Measurements from ENCODE around the gene GABRB1. TPM values are rescaled to one million over a fixed set of nuclear protein-coding genes. Genes with fewer than 3 reads are reported as not detected.

Gene GABRB1
- total RNA-seq, 1 donor from 2014 or later, result not detected

DNA sequence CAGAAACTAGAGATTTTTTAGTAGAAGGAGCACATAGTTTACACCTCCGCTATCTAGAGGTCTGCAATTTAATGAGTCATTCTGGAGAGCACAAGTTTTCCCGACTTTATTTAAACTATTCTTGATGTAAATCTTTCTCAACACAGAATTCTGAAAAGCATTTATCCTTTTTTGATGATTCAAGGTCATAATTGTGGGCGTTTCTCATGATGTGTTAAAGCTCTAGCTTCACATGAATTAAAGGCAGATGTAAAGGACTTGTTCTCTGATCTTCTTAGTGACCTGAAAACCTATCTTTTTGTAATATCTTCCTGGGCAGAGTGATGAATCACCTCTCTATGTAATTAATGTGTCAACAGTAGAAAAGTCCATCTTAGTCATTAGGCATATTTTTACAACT, 303.3 kb downstream of the GABRB1 start:
- Mint-ChIP-seq H3K36me3 (ENCODE audit: low read depth) (no peaks in the 10 kb centered on the region), H3K4me3 (no peak overlapping the region), H3K4me1 (no peaks in the 10 kb centered on the region), H3K27me3 (peaks cover 7% of the 10 kb centered on the region), H3K9me3 (no peaks in the 10 kb centered on the region), H3K27ac (no peak overlapping the region)
- intact Hi-C loops (cut with micrococcal nuclease), result no loop called here
- CTCF ChIA-PET, result no interaction called here
- TF ChIP-seq CTCF (IDR thresholded peaks at IDR 0.05), result no peak
- no peak for ATAC-seq (ENCODE audit: low read depth)
- POLR2A ChIA-PET, result no interaction called here
- no peak for DNase-seq

DNA sequence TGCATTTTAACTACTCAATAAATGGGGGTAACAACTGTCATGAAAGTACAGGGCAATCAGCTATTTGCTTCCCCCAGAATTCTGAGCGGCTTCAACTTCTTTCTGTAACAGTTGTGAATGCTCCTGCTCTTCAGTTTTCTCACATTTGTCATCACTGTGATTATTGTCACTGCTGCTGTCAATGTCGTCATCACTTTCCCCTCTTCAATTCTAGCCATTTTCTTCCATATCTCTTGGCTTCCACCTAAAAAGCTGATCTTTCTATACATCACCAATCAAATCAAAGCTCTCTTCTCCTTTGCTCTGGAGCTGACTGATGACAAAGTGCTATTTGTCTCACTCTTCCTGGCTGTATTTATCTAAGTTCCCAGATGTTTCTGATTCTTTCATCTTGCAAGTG, 306.5 kb downstream of the GABRB1 start:
- H3K9me3 Mint-ChIP-seq, result no peaks in the 10 kb centered on the region
- DNase-seq (no peak), ATAC-seq (ENCODE audit: low read depth) (no peak)
- peaks cover 9% of the 10 kb centered on the region for H3K27me3 Mint-ChIP-seq
- no peaks in the 10 kb centered on the region for H3K36me3 Mint-ChIP-seq (ENCODE audit: low read depth)
- no peak for TF ChIP-seq CTCF (IDR thresholded peaks at IDR 0.05)
- no peak overlapping the region for H3K4me3 Mint-ChIP-seq
- intact Hi-C loops (cut with micrococcal nuclease), result no loop called here
- ChIA-PET POLR2A (no interaction called here), CTCF (no interaction called here)
- no peaks in the 10 kb centered on the region for H3K4me1 Mint-ChIP-seq
- H3K27ac Mint-ChIP-seq, result no peak overlapping the region

DNA sequence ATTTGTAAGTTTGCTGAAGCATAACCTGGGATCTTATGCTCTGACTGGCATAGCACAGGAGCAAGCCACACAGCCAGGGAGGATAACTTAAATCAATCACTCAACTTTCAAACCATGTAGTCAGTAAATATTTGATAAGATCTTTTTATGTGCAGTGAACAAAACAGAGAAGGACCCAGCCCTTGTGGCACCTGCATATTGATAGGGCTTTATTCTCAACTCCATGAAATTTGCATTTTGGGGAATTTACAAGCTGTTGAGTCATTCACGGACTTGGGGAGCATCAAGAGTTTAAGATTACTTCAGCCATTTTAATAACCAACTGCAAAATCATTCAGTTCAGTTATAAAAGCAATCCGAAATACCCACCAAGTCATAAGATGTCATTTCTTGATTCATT, 309.5 kb downstream of the GABRB1 start:
- intact Hi-C loops (cut with micrococcal nuclease), result no loop called here
- Mint-ChIP-seq H3K27me3 (peaks cover 9% of the 10 kb centered on the region), H3K4me3 (no peak overlapping the region), H3K9me3 (no peaks in the 10 kb centered on the region), H3K4me1 (no peaks in the 10 kb centered on the region), H3K36me3 (ENCODE audit: low read depth) (no peaks in the 10 kb centered on the region), H3K27ac (no peak overlapping the region)
- ATAC-seq (ENCODE audit: low read depth), result no peak
- ChIA-PET POLR2A (no interaction called here), CTCF (no interaction called here)
- no peak for DNase-seq
- TF ChIP-seq CTCF (IDR thresholded peaks at IDR 0.05), result no peak

GRCh38 chr4:47342796-47343195, 311.4 kb downstream of the GABRB1 start:
- CTCF ChIA-PET, result no interaction called here
- no peaks in the 10 kb centered on the region for H3K36me3 Mint-ChIP-seq (ENCODE audit: low read depth)
- H3K9me3 Mint-ChIP-seq, result no peaks in the 10 kb centered on the region
- H3K4me1 Mint-ChIP-seq, result no peaks in the 10 kb centered on the region
- intact Hi-C loops (cut with micrococcal nuclease), result no loop called here
- ATAC-seq (ENCODE audit: low read depth) (no peak), DNase-seq (no peak)
- no peak overlapping the region for H3K4me3 Mint-ChIP-seq
- TF ChIP-seq CTCF (IDR thresholded peaks at IDR 0.05), result no peak
- H3K27ac Mint-ChIP-seq, result no peak overlapping the region
- peaks cover 5% of the 10 kb centered on the region for H3K27me3 Mint-ChIP-seq
- POLR2A ChIA-PET, result no interaction called here

DNA sequence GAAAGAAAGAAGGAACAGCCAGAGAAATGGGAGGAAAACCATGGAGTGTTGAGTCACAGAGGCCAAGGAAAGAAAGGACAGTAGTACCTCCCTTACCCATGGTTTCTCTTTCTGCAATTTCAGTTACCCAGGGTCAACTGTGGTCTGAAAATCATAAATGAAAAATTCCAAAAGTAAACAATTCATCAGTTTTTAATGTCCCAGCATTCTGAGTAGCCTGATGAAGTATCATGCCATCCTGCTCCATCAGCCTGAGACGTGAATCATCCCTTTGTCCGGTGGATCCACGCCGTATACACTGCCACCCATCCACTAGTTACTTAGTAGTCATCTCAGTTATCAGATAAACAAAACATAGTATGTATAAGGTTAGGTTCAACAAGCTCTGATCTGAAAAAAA, 318.0 kb downstream of the GABRB1 start:
- Mint-ChIP-seq H3K9me3 (no peaks in the 10 kb centered on the region), H3K27me3 (peaks cover 4% of the 10 kb centered on the region), H3K27ac (no peak overlapping the region), H3K4me1 (no peaks in the 10 kb centered on the region), H3K36me3 (ENCODE audit: low read depth) (no peaks in the 10 kb centered on the region), H3K4me3 (no peak overlapping the region)
- no peak for TF ChIP-seq CTCF (IDR thresholded peaks at IDR 0.05)
- no peak for ATAC-seq (ENCODE audit: low read depth)
- CTCF ChIA-PET, result no interaction called here
- intact Hi-C loops (cut with micrococcal nuclease), result no loop called here
- POLR2A ChIA-PET, result no interaction called here
- no peak for DNase-seq

All from activated B cell treated with CpG ODN at 0.5 μM for 24 hours (primary cell).